GM23248 (cell line): Measurements from ENCODE around the gene SELENBP1. TPM values are rescaled to one million over a fixed set of nuclear protein-coding genes. Genes with fewer than 3 reads are reported as not detected.
A peak's percentile ranks its signal among the peaks of the same experiment; 100 is the strongest.

Experiments used
- DNase-seq: peaks from one replicate; pipeline ENCODE4 v3.0.0-alpha.2; 2015
- H2AFZ ChIP-seq: fragments of 200-600 bp; sonication (generic); 2 replicates; pipeline ENCODE4 v1.6.1; 2016; ENCODE audit warnings: antibody characterized with exemption
- H3F3A ChIP-seq: fragments of 200-600 bp; sonication (generic); 2 replicates; pipeline ENCODE4 v1.6.1; 2016; ENCODE audit warnings: mild to moderate bottlenecking, antibody characterized with exemption, mixed run types; ENCODE audit not compliant: insufficient read depth
- H3K27ac ChIP-seq: fragments of 200-600 bp; sonication (generic); 2 replicates; pipeline ENCODE4 v1.5.1; 2016; ENCODE audit warnings: mild to moderate bottlenecking
- H3K27me3 ChIP-seq: fragments of 200-600 bp; sonication (generic); replicated peaks from 2 replicates; pipeline ENCODE4 v1.6.1; 2016; ENCODE audit warnings: mild to moderate bottlenecking; ENCODE audit not compliant: insufficient read depth
- H3K36me3 ChIP-seq: fragments of 200-600 bp; sonication (generic); 2 replicates; pipeline ENCODE4 v1.6.1; 2016; ENCODE audit warnings: low read depth, mild to moderate bottlenecking
- H3K4me1 ChIP-seq: fragments of 200-600 bp; sonication (generic); 2 replicates; pipeline ENCODE4 v1.6.1; 2016; ENCODE audit warnings: mild to moderate bottlenecking; ENCODE audit not compliant: insufficient read depth
- H3K4me2 ChIP-seq: fragments of 200-600 bp; sonication (generic); one replicate; pipeline ENCODE4 v1.6.1; 2016; ENCODE audit warnings: mild to moderate bottlenecking; ENCODE audit not compliant: unreplicated experiment
- H3K4me3 ChIP-seq: fragments of 200-600 bp; sonication (generic); 2 replicates; pipeline ENCODE4 v1.5.1; 2016; ENCODE audit warnings: mild to moderate bottlenecking
- H3K79me2 ChIP-seq: fragments of 200-600 bp; sonication (generic); 2 replicates; pipeline ENCODE4 v1.6.1; 2016; ENCODE audit warnings: mild to moderate bottlenecking; ENCODE audit not compliant: insufficient read depth
- H3K9ac ChIP-seq: fragments of 200-600 bp; sonication (generic); 2 replicates; pipeline ENCODE4 v1.6.1; 2016; ENCODE audit warnings: mild to moderate bottlenecking
- H3K9me2 ChIP-seq: fragments of 200-600 bp; sonication (generic); 2 replicates; pipeline ENCODE4 v1.6.1; 2016; ENCODE audit warnings: mixed run types, mild to moderate bottlenecking, moderate library complexity; ENCODE audit not compliant: insufficient read depth
- H3K9me3 ChIP-seq: fragments of 200-600 bp; sonication (generic); one replicate; pipeline ENCODE4 v1.6.1; 2017; ENCODE audit warnings: low read depth
- H4K20me1 ChIP-seq: fragments of 200-600 bp; sonication (generic); 2 replicates; pipeline ENCODE4 v1.6.0; 2016; ENCODE audit not compliant: insufficient read depth
- EZH2 ChIP-seq: fragments of 200-600 bp; sonication (generic); IDR thresholded peaks from 2 replicates; pipeline ENCODE4 v1.6.1; 2018; ENCODE audit warnings: antibody characterized with exemption, mild to moderate bottlenecking; ENCODE audit not compliant: insufficient read depth, poor library complexity, severe bottlenecking
- EZH2phosphoT487 ChIP-seq: fragments of 200-600 bp; sonication (generic); IDR thresholded peaks from 2 replicates; pipeline ENCODE4 v1.6.1; 2018; ENCODE audit warnings: antibody characterized with exemption, moderate library complexity, mild to moderate bottlenecking, low read depth; ENCODE audit not compliant: insufficient read depth
- WGBS, 2 experiments: methylation state at CpG; one replicate each; pipeline ENCODE4 v1.1.6; 2015 to 2017; ENCODE audit warnings: low lambda C conversion rate in 2 of 2, low coverage in 1 of 2; ENCODE audit errors: missing lambda C conversion rate in 2 of 2; 5-methylcytosine and 5-hydroxymethylcytosine counted together
- in situ Hi-C: fragments of 300-500 bp; cut with MboI; formaldehyde crosslinking; loops from 2 replicates; pipeline ENCODE4 v1.15.0; 2020
- polyA plus RNA-seq: library from polyadenylated mRNA; unstranded; fragments of >200 nt; fragmentation: Nextera tagmentation; extraction: Ambion mirVana; gene quantifications from 2 replicates; pipeline ENCODE4 v1.2.1, GENCODE V29; 2016
- total RNA-seq: library from RNA; depleted of rRNA; stranded (reverse); fragments of >200 nt; shearing (Covaris generic); gene quantifications from 2 replicates; pipeline ENCODE4 v1.2.3, GENCODE V29; 2014

SELENBP1 gene
- total and polyA plus RNA-seq, 2 experiments from 2014 or later = 3.0 to 4.0 TPM

- H3K36me3 ChIP-seq = peaks cover 65% of the 10 kb centered on the region
- no peak overlapping the region for H3K4me2 ChIP-seq
- H3F3A ChIP-seq = peaks cover 18% of the 10 kb centered on the region
- 85 to 92% methylated on average over 2 of the region's 2 CpGs for WGBS, 2 experiments
- in situ Hi-C loops = no loop called here
- no peak overlapping the region for H3K27ac ChIP-seq
- H3K9ac ChIP-seq = no peak overlapping the region
- no peaks in the 10 kb centered on the region for H3K27me3 ChIP-seq
- peaks cover 5% of the 10 kb centered on the region; the same call in 1 of the 2 replicates for H3K79me2 ChIP-seq
- TF ChIP-seq EZH2 (no peak), EZH2phosphoT487 (no peak)
- H3K4me3 ChIP-seq = no peak overlapping the region
- H4K20me1 ChIP-seq = no peaks in the 10 kb centered on the region
- no peaks in the 10 kb centered on the region for H3K9me3 ChIP-seq
- H3K9me2 ChIP-seq = no peaks in the 10 kb centered on the region
- H3K4me1 ChIP-seq = peaks cover 7% of the 10 kb centered on the region
- no peak overlapping the region for H2AFZ ChIP-seq
- DNase-seq = no peak
Measured at GRCh38 chr1:151411884-151412283, 39.4 kb upstream of the SELENBP1 start.

GRCh38 chr1:151408891-151409290, 36.4 kb upstream of the SELENBP1 start:
- peaks cover 22% of the 10 kb centered on the region for H3F3A ChIP-seq
- TF ChIP-seq EZH2 (no peak), EZH2phosphoT487 (no peak)
- H3K4me1 ChIP-seq = no peaks in the 10 kb centered on the region; the same call in 1 of the 2 replicates
- H3K79me2 ChIP-seq = peaks cover 4% of the 10 kb centered on the region; the same call in 1 of the 2 replicates
- H3K9ac ChIP-seq = no peak overlapping the region
- peaks cover 71% of the 10 kb centered on the region for H3K36me3 ChIP-seq
- in situ Hi-C loops = no loop called here
- H2AFZ ChIP-seq = no peak overlapping the region
- H3K27ac ChIP-seq = no peak overlapping the region
- no peaks in the 10 kb centered on the region for H4K20me1 ChIP-seq
- H3K27me3 ChIP-seq = no peaks in the 10 kb centered on the region
- H3K4me3 ChIP-seq = no peak overlapping the region
- H3K9me2 ChIP-seq = no peaks in the 10 kb centered on the region
- peak; percentile 16 for DNase-seq
- no peaks in the 10 kb centered on the region for H3K9me3 ChIP-seq
- no peak overlapping the region for H3K4me2 ChIP-seq

- no peak for TF ChIP-seq EZH2phosphoT487
- no peak for TF ChIP-seq EZH2
- Histone ChIP-seq H3K79me2 (no peaks in the 10 kb centered on the region; the same call in 1 of the 2 replicates), H3K27ac (no peak overlapping the region), H3K9me3 (no peaks in the 10 kb centered on the region), H4K20me1 (no peaks in the 10 kb centered on the region), H3K4me3 (no peak overlapping the region), H3K36me3 (peaks cover 64% of the 10 kb centered on the region), H3K4me2 (no peak overlapping the region), H3F3A (peaks cover 38% of the 10 kb centered on the region), H2AFZ (no peak overlapping the region), H3K9me2 (no peaks in the 10 kb centered on the region), H3K27me3 (no peaks in the 10 kb centered on the region), H3K9ac (no peak overlapping the region), H3K4me1 (no peaks in the 10 kb centered on the region; the same call in 1 of the 2 replicates)
- in situ Hi-C loops = no loop called here
- WGBS, 2 experiments = 89 to 98% methylated on average over 3 of the region's 3 CpGs
- DNase-seq = no peak
Measured at GRCh38 chr1:151407304-151407703, 34.8 kb upstream of the SELENBP1 start.

- Histone ChIP-seq H2AFZ (no peak overlapping the region), H3F3A (peaks cover 48% of the 10 kb centered on the region), H3K9me3 (no peaks in the 10 kb centered on the region), H3K27me3 (no peaks in the 10 kb centered on the region), H3K4me1 (peaks cover 7% of the 10 kb centered on the region), H3K36me3 (peaks cover 64% of the 10 kb centered on the region), H3K27ac (no peak overlapping the region), H3K4me2 (no peak overlapping the region), H4K20me1 (no peaks in the 10 kb centered on the region), H3K9ac (no peak overlapping the region), H3K9me2 (no peaks in the 10 kb centered on the region), H3K79me2 (peaks cover 6% of the 10 kb centered on the region), H3K4me3 (no peak overlapping the region)
- TF ChIP-seq EZH2phosphoT487 = no peak
- TF ChIP-seq EZH2 = no peak
- DNase-seq = no peak
- in situ Hi-C loops = no loop called here
- WGBS, 2 experiments = 89 to 96% methylated on average over 7 to 8 of the region's 8 CpGs
Measured at GRCh38 chr1:151406176-151406575, 33.7 kb upstream of the SELENBP1 start.
